Measurements from ENCODE around the gene MYO5B.
A peak's percentile ranks its signal among the peaks of the same experiment; 100 is the strongest.

The MYO5B gene

GRCh38 chr18:50061876-50062517 lies 132.9 kb downstream of the MYO5B start:
- no peak for DNase-seq

DNA sequence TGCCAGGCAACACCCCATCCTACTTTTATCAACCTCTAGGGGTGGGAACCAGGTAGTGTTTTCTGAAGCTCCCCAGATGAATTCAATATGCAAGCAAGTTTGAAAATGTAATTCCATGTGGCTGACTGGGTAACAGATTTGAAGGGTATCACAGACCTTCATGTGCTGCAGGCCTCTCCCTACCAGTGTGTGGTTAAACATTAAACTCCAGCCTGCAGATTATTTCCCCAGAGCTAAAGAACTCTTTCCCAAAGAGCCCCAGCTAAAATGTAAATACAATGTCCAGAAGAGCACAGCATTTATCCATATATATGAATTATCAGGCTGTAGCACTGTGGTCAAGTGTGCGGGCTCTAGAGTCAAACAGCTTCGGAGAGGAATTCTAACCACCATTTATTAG lies 134.1 kb downstream of the MYO5B start:
- DNase-seq = no peak

GRCh38 chr18:50058731-50059130 lies 136.2 kb downstream of the MYO5B start:
- no peak for DNase-seq

- DNase-seq = no peak
Measured at GRCh38 chr18:50057009-50057408, 137.9 kb downstream of the MYO5B start.

- no peak for DNase-seq
Measured at GRCh38 chr18:50056185-50056584, 138.8 kb downstream of the MYO5B start.

GRCh38 chr18:50055488-50055887 lies 139.5 kb downstream of the MYO5B start:
- DNase-seq = no peak

DNA sequence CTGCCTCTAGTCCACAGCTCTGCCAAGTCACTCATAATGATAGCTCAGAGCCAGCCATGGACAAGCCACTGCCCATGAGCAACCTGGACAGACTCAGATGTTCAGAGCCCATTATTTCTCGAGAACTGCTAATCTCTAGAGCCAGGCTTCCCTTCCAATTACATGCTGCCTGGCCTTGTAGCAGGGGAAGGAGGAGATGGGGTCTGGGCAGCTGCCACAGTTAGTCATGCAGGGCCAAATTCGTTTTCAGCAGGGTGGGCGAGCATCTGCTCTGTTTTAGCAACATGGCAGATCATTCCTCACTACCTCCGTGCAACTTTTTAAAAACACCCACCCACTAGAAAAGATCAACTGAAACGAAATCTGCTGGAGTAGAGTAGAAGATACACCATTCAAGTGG lies 141.8 kb downstream of the MYO5B start:
- DNase-seq = no peak

- DNase-seq = no peak
Measured at GRCh38 chr18:50051288-50051687, 143.7 kb downstream of the MYO5B start.

- no peak for DNase-seq
Measured at GRCh38 chr18:50045126-50045525, 149.8 kb downstream of the MYO5B start.

GRCh38 chr18:50044402-50044801 lies 150.5 kb downstream of the MYO5B start:
- DNase-seq = no peak

GRCh38 chr18:50042611-50043010 lies 152.3 kb downstream of the MYO5B start:
- DNase-seq = no peak

- no peak for DNase-seq
Measured at GRCh38 chr18:50039746-50040145, 155.2 kb downstream of the MYO5B start.

DNA sequence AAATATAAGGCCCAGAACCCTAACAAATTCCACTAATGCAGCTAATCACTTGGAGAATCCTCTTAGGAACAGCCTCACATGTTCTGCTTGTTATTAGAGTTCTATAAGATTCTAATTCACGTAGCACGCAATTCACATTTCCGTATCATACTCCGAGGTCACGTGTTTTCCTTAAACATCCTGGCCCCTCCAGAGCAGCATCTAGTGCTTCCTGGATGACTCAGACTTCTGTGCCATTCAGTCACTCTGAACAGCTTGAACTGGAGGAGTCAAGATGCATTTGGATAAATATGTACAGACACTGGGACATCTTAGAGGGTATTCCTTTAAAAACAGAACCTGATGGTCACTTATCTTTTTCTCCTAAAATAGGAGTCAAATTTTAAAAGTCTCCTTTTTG lies 156.5 kb downstream of the MYO5B start:
- peak in 1 of 2 donors; percentile 1 for DNase-seq

DNA sequence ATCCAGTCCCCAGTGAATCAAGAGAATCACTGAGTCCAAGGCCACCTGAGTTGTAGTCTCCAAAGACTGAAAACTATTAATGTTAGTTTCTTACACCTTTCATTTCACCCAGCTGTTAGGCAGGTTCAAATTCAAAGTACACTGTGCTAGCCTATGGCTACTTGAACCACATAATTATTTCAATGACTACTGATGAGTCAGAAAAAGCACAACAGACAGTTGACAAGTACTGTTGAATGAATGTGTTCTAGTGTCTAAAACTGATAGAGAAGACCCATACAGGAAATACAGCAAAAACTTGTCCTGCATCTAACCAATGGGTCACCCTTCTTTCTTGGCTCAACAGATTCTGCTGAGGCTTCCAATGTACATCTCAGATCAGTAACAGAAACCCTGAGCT lies 160.9 kb downstream of the MYO5B start:
- no peak for DNase-seq

- DNase-seq = no peak
Measured at GRCh38 chr18:50033004-50033403, 161.9 kb downstream of the MYO5B start.

DNA sequence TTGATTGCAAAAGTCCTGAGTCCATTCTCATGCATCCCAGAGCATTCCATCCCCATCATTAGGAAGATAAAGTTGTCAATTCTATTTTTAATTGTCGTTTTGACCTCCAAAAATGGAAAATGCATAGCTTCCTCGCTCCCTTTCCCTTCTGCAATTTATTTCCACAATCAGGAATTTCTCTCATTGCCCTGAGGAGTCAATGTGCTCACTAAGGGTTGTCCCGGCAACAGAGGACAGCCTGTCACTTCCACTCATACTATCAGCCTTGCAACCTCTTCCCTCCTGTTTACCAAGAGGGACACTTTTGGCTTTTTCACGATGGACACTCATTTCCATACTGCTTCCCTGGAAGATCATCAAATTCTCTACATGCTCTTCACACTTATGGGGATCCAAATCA lies 164.8 kb downstream of the MYO5B start:
- no peak for DNase-seq

DNA sequence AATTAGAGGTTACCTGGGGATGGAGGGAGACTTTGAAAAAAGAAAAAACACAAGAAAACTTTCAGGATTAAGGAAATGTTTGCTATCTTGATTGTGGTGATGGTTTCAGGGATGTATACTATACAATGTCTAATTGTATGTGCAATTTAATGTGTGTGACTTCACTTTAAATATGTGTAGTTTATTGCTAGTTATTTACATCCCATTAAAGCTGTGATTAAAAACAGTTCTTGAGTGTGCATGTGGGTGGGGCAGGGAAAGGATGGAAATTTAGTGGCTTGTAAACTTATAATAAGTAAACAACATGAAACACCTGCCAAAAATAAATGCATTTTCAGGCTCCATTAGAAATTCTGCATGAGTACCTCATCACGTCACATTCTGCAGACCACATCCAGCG lies 167.0 kb downstream of the MYO5B start:
- no peak for DNase-seq

DNA sequence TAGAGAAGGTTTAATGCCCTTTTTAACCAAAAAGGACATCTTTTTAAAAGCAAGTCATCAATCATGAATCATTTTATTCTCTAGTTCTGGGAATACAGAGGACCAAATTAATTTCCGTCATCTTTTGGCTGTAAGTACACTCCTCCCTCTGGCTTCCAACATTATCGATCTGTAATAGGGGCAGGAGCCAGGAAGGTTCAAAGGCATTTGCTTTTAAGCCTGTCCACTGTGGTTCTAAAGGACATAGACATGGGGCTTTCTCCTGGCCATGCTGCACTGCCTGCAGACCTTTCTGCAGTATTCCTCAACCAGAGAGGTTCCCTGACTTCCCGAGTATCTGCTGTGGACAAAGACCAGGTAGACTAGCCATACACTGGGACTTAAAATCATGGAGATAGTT lies 170.5 kb downstream of the MYO5B start:
- no peak for DNase-seq

DNA sequence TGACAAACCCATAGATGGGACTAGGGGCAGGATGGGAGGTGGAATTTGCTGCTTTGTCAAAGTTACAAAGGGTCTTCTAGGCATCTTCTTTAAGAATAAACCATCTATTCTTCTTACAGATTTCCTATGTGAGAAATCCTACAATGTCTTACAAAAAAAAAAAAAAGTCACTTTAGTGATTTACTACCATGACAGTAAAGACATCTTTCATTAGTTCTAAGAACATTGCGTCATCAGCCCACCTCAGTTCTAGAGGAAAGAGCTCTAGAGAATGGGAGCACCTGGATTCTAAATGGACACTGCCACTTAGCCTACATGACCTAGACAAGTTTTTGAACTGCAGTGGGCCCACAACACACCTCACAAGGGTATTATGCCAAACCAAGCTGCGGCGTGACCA lies 172.0 kb downstream of the MYO5B start:
- no peak for DNase-seq

DNA sequence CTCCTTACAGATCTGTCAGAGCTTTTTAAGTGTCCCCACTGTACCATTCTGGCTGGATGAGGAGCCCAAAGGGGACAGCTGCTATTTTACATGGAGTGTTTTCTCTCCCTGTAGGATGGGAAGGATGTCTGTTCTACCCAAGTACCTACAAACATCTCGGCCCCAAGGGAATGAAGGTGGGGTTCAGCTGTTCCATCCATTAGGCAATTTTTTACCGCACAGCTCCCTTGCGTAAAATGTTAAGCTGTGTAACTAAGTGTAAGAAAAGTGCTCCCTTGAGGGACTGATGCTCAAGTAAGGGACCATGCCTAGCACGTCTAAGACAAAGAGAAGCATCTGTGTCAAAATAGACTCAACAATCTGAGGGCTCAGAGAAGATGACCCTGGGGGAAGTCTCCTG lies 180.3 kb downstream of the MYO5B start:
- no peak for DNase-seq

DNA sequence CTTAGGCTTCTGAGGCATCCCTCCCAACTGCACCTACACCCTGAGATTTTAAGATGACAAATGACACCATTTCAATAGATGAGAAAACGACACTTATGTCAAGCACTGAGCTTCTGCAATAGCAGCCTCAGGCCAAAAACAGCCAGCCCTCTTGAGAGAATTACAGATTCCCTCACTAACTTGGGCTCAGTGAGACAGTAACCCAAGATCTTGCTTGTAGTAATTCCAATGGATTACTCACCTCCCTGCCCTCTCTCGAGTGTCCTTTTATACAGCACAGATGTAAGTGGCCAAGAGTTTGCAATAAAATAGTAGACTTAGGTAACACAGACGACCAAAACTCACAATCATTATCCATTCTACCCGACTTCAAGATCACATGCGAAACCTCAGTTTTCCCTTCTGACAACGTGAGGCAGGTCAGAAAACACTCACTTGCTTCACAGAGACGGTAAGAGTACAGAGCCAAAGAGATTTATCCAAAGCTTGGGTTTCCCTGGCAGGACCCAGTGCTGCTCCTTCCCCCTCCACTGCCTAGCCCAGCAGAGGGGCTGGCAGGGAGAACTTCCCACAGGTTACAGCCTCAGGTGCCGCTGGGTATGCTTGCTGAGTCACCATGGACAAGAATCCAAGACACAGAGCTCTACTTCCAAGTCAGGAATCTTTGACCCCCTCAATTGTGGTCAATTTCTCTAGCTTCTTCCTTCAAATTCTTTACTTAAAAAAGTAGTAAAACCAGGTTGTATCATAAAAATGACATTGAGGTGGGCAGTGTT lies 181.4 kb downstream of the MYO5B start:
- no peak for DNase-seq

DNA sequence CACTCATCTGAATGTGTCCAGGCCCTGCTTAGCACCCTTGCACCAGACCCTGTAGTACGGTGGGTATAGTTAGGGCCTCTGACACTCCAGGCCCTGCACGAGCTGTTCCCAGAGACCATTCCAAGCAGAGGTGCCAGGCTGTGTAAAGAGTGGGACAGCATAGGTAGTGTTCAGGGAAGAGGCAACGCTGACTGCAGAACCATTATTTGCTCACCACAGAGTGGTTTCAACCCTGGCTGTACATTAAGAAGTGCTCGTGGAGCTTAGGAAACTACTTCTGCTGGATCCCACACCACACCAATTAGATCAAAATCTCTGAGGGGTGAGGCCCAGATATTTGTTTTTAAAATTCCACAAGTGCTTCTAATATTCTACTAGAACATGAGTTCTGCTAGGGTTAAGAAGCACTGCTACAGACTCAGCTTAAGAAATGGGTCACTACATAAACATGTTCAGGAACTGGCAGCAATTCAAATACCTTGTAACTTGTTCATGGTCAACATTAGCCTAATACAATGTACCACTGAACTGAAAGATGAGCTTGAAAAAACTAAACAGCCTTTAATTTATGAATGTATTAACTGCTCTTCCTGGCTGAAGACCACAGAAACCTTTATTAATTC lies 183.0 kb downstream of the MYO5B start:
- no peak for DNase-seq

GRCh38 chr18:50009773-50010335 lies 185.1 kb downstream of the MYO5B start:
- peak; percentile 32 to 37 for DNase-seq

DNA sequence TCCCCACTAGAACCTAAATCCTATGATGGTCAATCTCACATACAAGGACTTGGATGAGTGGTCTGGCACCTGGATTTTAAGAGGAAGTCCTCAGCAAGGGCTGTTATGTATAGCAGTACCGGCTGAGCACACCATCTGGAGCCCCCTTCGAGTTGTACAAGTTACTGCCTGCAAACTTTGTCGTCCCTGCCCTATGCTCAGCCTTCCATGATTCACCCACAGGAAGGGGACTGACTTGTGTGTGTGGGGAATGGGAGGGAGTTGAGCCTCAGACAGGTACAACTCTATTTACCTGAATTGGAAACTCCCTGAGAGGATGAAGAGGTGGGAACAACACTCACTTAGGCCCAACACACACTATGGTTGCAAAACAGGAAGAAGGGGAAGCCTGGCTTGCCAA lies 186.6 kb downstream of the MYO5B start:
- DNase-seq = no peak

Data from CD4-positive, alpha-beta T cell treated with Interleukin-1 beta for 1 hour (primary cell).